Measurements from ENCODE around the gene OR6C3.

DNA sequence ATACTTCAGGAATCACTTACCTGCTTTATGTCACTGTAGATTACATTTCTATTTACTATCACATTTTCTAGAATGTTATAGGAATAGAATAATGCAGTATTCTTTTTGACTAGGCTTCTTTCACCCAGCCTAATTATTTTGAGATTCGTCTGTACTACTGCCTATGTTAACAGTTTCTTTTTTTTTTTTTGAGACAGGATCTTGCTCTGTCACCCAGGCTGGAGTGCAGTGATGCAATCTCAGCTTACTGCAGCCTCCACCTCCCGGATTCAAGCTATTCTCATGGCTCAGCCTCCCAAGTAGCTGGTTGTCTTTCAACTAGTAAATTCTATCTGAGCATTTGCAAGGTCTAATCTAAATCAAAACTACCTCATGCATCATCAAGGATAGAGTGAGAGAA is 40.5 kb upstream of the OR6C3 start:
- no peak for TF ChIP-seq FOXK2 (IDR thresholded peaks at IDR 0.05)
- no peak for TF ChIP-seq ELF4 (IDR thresholded peaks at IDR 0.05)
- no peak for TF ChIP-seq TARDBP (IDR thresholded peaks at IDR 0.05)
- no peak for TF ChIP-seq FOXM1 (IDR thresholded peaks at IDR 0.05; ENCODE audit: borderline replicate concordance)
- no peak for TF ChIP-seq NFRKB (IDR thresholded peaks at IDR 0.05)
- no peak for TF ChIP-seq ARNT (IDR thresholded peaks at IDR 0.05)
- TF ChIP-seq BHLHE40 (IDR thresholded peaks at IDR 0.05; ENCODE audit: borderline replicate concordance): no peak
- TF ChIP-seq SUZ12 (IDR thresholded peaks at IDR 0.05): no peak
- no peak for TF ChIP-seq ZNF384 (IDR thresholded peaks at IDR 0.05)
